OCI-M2 (cell line): ENCODE measurements around the gene WDFY3.

Experiments used
- DNase-seq: peaks from one replicate; lab custom pipeline; 2025; ENCODE audit not compliant: unreplicated experiment; lab: John Stamatoyannopoulos, UW

WDFY3 gene

GRCh38 chr4:84966382-84967242, at the start of gene WDFY3:
Gene WDFY3, minus strand, starts transcription at chr4:84966690. Its CDS starts 106,099 bp downstream, at chr4:84860591.
- no peak for DNase-seq

- DNase-seq: no peak
Observed at GRCh38 chr4:85005865-85006377, 39.4 kb upstream of the WDFY3 start.

DNA sequence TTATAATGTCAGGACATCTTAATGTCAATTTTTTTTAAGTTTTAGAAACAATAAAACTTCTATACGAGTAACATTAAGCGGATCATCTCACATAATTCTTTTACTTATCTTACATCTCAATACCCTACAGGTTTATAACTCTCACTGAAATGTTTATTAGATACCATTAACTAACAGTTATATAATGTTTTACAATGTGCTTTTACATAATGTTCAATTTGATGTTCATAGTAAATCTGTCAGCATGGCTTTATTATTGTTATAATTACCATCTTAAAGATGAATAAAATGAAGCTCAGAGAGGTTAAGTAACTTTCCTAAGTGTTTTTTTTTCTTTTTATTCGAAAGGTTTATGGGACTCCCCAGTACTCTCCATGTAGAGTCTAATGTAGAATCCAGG, 33.9 kb upstream of the WDFY3 start:
- no peak for DNase-seq

- no peak for DNase-seq
Observed at GRCh38 chr4:84995386-84995785, 28.9 kb upstream of the WDFY3 start.

- no peak for DNase-seq
Observed at GRCh38 chr4:84994280-84994679, 27.8 kb upstream of the WDFY3 start.

- DNase-seq: no peak
Observed at GRCh38 chr4:84985952-84986351, 19.5 kb upstream of the WDFY3 start.

- DNase-seq: no peak
Observed at GRCh38 chr4:84977396-84977795, 10.9 kb upstream of the WDFY3 start.

GRCh38 chr4:84973856-84974255, 7.4 kb upstream of the WDFY3 start:
- DNase-seq: no peak

GRCh38 chr4:84971319-84971932, 4.9 kb upstream of the WDFY3 start:
- no peak for DNase-seq

DNA sequence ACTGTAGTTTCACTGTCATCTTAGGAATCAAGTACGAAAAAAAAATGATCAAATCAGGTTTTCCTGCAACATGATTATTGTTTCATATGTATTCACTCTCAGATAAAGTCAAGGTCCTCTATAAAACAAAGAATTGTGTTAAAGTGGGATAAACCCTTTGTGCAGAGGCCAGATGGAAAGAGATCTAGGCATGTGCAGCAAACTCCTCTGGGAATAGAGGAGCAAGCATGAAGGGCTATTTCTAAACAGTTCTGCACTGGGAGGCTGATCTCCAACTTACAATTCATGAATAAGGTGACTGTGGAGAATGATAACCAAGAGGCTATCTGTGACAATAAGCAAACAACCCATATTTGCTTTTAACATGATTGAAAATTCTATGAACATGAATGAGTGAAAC, 2.4 kb upstream of the WDFY3 start:
- no peak for DNase-seq

DNA sequence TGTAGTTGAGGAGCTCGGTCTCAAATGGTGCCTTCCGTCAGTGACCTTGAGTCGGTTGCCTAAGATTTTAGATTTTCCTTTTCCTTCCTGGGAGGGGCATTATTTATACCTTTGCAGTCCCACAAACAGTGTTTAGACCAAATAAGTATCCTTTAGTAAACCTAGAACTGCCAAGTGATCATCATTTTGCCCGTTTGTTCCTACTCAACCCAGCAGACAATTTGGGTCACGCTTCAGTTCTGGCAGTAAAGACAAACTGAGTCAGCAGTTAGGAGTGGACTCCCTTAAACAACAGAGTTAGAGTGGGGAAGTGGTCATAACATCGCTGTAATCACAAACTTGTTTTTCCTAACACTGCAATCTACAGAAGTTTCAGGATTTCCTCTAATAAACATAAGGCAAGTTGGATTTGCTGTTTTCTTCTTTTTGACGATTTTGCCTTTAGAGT, 777 bp upstream of the WDFY3 start:
- DNase-seq: no peak

GRCh38 chr4:84965553-84966381, 723 bp downstream of the WDFY3 start:
- no peak for DNase-seq

GRCh38 chr4:84964995-84965552, 1.4 kb downstream of the WDFY3 start:
- no peak for DNase-seq

GRCh38 chr4:84962102-84962501, 4.4 kb downstream of the WDFY3 start:
- DNase-seq: no peak

GRCh38 chr4:84958434-84958833, 8.1 kb downstream of the WDFY3 start:
- no peak for DNase-seq

- DNase-seq: no peak
Observed at GRCh38 chr4:84957514-84958420, 8.7 kb downstream of the WDFY3 start.

DNA sequence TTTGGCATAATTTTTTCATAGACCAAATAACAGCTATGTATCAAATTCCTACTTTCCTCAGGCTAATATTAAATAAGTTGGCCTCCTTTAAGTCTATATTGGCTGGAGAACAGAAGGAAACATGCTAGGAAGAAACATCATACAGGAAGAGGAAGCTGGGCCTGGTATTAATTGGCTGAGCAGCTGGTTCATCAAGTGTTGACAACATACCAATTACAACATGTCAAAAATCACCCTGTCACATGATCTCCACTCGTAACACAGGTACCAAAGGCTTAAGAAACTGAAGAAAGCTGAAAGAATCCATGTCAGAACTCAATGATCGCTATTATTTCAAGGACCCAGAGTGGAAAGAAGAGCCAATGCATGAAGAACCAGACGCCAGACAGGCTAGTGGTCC, 10.5 kb downstream of the WDFY3 start:
- no peak for DNase-seq

- DNase-seq: no peak
Observed at GRCh38 chr4:84954982-84955567, 11.4 kb downstream of the WDFY3 start.

DNA sequence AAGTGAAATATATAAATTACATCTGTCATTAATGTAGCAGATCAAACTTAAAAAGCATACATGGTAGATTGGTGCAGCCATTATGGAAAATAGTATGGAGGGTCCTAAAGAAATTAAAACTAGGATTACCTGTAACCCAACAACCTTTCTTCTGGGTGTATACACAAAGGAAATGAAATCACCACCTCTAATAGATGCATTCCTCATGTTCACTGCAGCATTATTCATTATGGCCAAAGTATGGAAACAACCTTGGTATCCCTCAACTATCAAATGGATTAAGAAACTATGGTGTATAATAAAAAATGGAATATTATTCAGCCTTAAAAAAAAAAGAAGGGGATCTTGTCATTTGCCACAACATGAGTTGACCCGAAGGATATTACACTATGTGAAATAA, 13.7 kb downstream of the WDFY3 start:
- no peak for DNase-seq

DNA sequence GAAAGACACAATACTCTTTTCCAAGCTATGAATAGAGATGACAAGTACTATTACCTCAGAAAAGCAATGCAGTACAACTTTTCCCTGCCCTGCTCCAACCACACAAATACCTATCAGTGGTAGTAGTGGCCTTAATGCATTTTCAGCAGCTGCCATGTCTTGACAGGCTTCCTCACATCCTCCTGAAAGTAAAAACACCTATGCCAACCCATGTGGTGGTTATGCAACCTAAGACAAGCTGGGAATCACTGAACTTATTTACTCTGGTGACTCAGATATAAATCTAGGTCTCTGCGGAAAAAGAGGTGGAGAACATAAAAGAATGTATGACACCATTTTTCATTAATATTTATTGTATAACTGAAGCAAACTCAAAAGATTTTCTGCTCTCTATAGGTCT, 14.5 kb downstream of the WDFY3 start:
- no peak for DNase-seq
